K562 (cell line): Measurements from ENCODE around the gene TEX48. TPM values are rescaled to one million over a fixed set of nuclear protein-coding genes. Genes with fewer than 3 reads are reported as not detected.

Experiments
- ATAC-seq: fragments of 200-7000 bp; cut with Tn5 transposase; 3 replicates; pipeline ENCODE4 v1.9.1; 2020; ENCODE audit warnings: moderate library complexity
- BruUV-seq: library from RNA; stranded (reverse); fragments of 400-500 nt; replicated peaks from 2 replicates; lab custom pipeline; 2021; lab: Mats Ljungman, UMichigan
- CTCF ChIA-PET: fragments of 300-600 bp; formaldehyde crosslinking; extraction: SDS; loops from one replicate; lab custom pipeline; 2021; ENCODE audit warnings: low intra/inter-chr PET ratio; lab: Yijun Ruan, JAX
- POLR2A ChIA-PET: fragments of 300-600, 350-650 bp; sonication (Branson Sonifier 250); formaldehyde crosslinking; extraction: SDS; loops from one replicate; lab custom pipeline; 2021; ENCODE audit warnings: antibody characterized with exemption, inconsistent platforms; lab: Yijun Ruan, JAX
- DNase-seq, 4 experiments: peaks; one replicate each; pipeline versions ENCODE4 v3.0.0 to v3.0.0-alpha.2; 2011 to 2018; ENCODE audit warnings: low spot score in 3 of 4, mixed read lengths in 3 of 4; ENCODE audit errors: extremely low read depth in 1 of 4
- FAIRE-seq: peaks from 2 replicates; lab custom pipeline; 2011; peaks lifted over from hg19 to GRCh38; lab: Jason Lieb, UNC
- H2AFZ ChIP-seq: 2 replicates; pipeline ENCODE4 v1.6.0; 2011; ENCODE audit warnings: low read depth, low read length, control low read depth, inconsistent platforms
- H3K27ac ChIP-seq: fragments of 200-600 bp; 3 replicates; pipeline ENCODE4 v1.8.0; 2011; ENCODE audit warnings: low read depth, mild to moderate bottlenecking, control low read depth, inconsistent platforms, low read length, moderate library complexity, mixed read lengths; ENCODE audit errors: extremely low read depth
- H3K27me3 ChIP-seq, 2 experiments: fragments of 300-600 bp in 1 of 2; 2 replicates in 1 of 2; 3 replicates in 1 of 2; pipeline versions ENCODE4 v1.6.0 to v1.8.0; 2011; ENCODE audit warnings: inconsistent platforms in 2 of 2, low read length in 2 of 2, mild to moderate bottlenecking in 1 of 2, mixed read lengths in 1 of 2, moderate library complexity in 1 of 2; ENCODE audit not compliant: control insufficient read depth in 2 of 2, insufficient read depth in 2 of 2
- H3K36me3 ChIP-seq: fragments of 300-600 bp; 3 replicates; pipeline ENCODE4 v1.8.0; 2011; ENCODE audit warnings: mild to moderate bottlenecking, low read length, inconsistent platforms; ENCODE audit not compliant: control insufficient read depth, insufficient read depth
- H3K4me1 ChIP-seq, 2 experiments: fragments of 200-600 bp in 1 of 2; replicated peaks in 1 of 2; 2 replicates in 1 of 2; 3 replicates in 1 of 2; pipeline versions ENCODE4 v1.5.1 to v1.8.0; 2011; ENCODE audit warnings: inconsistent platforms in 2 of 2, low read length in 2 of 2, mild to moderate bottlenecking in 1 of 2, mixed read lengths in 1 of 2, moderate library complexity in 1 of 2; ENCODE audit not compliant: control insufficient read depth in 2 of 2, insufficient read depth in 2 of 2
- H3K4me2 ChIP-seq: 2 replicates; pipeline ENCODE4 v1.6.1; 2011; ENCODE audit warnings: low read length, control low read depth, inconsistent platforms, mixed read lengths; ENCODE audit not compliant: insufficient read depth
- H3K4me3 ChIP-seq: fragments of 200-600 bp; sonication (generic), shearing (Covaris generic); 2 replicates; pipeline ENCODE4 v1.5.1; 2016; ENCODE audit warnings: control low read depth, inconsistent platforms
- H3K79me2 ChIP-seq: fragments of 200-600 bp; 3 replicates; pipeline ENCODE4 v1.8.0; 2011; ENCODE audit warnings: low read length, inconsistent platforms; ENCODE audit not compliant: control insufficient read depth, insufficient read depth
- H3K9ac ChIP-seq, 2 experiments: 2 replicates each; pipeline versions ENCODE4 v1.6.0 to v1.6.1; 2011; ENCODE audit warnings: low read depth in 2 of 2, low read length in 2 of 2, control low read depth in 1 of 2, inconsistent platforms in 1 of 2, mild to moderate bottlenecking in 1 of 2, mixed read lengths in 1 of 2; ENCODE audit not compliant: insufficient read depth in 1 of 2
- H3K9me1 ChIP-seq: one replicate; pipeline ENCODE4 v1.6.0; 2011; ENCODE audit warnings: inconsistent platforms, mild to moderate bottlenecking, low read length, moderate library complexity; ENCODE audit not compliant: control insufficient read depth, insufficient read depth
- H3K9me3 ChIP-seq: replicated peaks from 2 replicates; pipeline ENCODE4 v1.5.1; 2011; ENCODE audit warnings: low read depth, low read length, inconsistent platforms; ENCODE audit not compliant: control insufficient read depth, insufficient read depth
- H4K20me1 ChIP-seq: replicated peaks from 2 replicates; pipeline ENCODE4 v1.6.1; 2011; ENCODE audit warnings: low read length, inconsistent platforms, mixed read lengths; ENCODE audit not compliant: control insufficient read depth, insufficient read depth
- CEBPG ChIP-seq, 3 experiments: fragments of 200-800 bp in 1 of 3; sonication (Bioruptor generic) in 1 of 3; sonication (generic) in 1 of 3; formaldehyde crosslinking in 1 of 3; IDR thresholded peaks in 2 of 3; conservative IDR thresholded peaks in 1 of 3; 2 replicates each; pipeline versions ENCODE4 v1.6.1 to v1.8.0; 2016 to 2022; ENCODE audit warnings: missing compliant biosample characterization in 2 of 3, missing genetic modification characterization in 2 of 3, mild to moderate bottlenecking in 1 of 3, missing genetic modification reagents in 1 of 3
- CSDE1 ChIP-seq, 2 experiments: fragments of 450-650 bp; IDR thresholded peaks; 2 replicates each; pipeline ENCODE4 v1.6.1; 2016; ENCODE audit warnings: mild to moderate bottlenecking in 1 of 2
- EHMT2 ChIP-seq: fragments of 450-650 bp; IDR thresholded peaks from 2 replicates; pipeline ENCODE4 v1.6.1; 2018; ENCODE audit warnings: antibody characterized with exemption
- ELF4 ChIP-seq: fragments of 450-650 bp; formaldehyde crosslinking; IDR thresholded peaks from 2 replicates; pipeline ENCODE4 v1.4.0; 2022; ENCODE audit warnings: missing genetic modification characterization
- FOXO4 ChIP-seq: fragments of 450-650 bp; formaldehyde crosslinking; IDR thresholded peaks from 2 replicates; pipeline ENCODE4 v1.4.0; 2020; ENCODE audit warnings: mild to moderate bottlenecking, moderate library complexity
- GATAD2B ChIP-seq: fragments of 450-650 bp; IDR thresholded peaks from 2 replicates; pipeline ENCODE4 v1.6.1; 2017; ENCODE audit warnings: mild to moderate bottlenecking, borderline replicate concordance
- OTX1 ChIP-seq: fragments of 450-650 bp; formaldehyde crosslinking; IDR thresholded peaks from 2 replicates; pipeline ENCODE4 v1.4.0; 2022; ENCODE audit warnings: mild to moderate bottlenecking
- TAF1 ChIP-seq: IDR thresholded peaks from 2 replicates; pipeline ENCODE4 v1.6.1; 2011; ENCODE audit warnings: mild to moderate bottlenecking, low read length, moderate library complexity; ENCODE audit not compliant: insufficient read depth, control insufficient read depth, severe bottlenecking; ENCODE audit errors: extremely low read depth
- TRIM24 ChIP-seq, 2 experiments: fragments of 450-650 bp; IDR thresholded peaks; 2 replicates each; pipeline ENCODE4 v1.6.1; 2016
- VEZF1 ChIP-seq: fragments of 200-800 bp; sonication (Bioruptor generic); IDR thresholded peaks from 2 replicates; pipeline ENCODE4 v1.6.1; 2017; ENCODE audit warnings: missing genetic modification characterization, missing compliant biosample characterization
- WGBS: fragments of 100-300 bp; shearing (Covaris generic); methylation state at CpG from one replicate; pipeline ENCODE4 v1.1.6; 2016; ENCODE audit warnings: low coverage, mixed read lengths; ENCODE audit not compliant: insufficient coverage; ENCODE audit errors: missing lambda C conversion rate; 5-methylcytosine and 5-hydroxymethylcytosine counted together
- in situ Hi-C: fragments of 300-500 bp; cut with MboI; formaldehyde crosslinking; loops from 4 replicates; pipeline ENCODE4 v1.15.0; 2018; ENCODE audit warnings: inconsistent platforms, mixed read lengths
- intact Hi-C: fragments of 100-400 bp; cut with micrococcal nuclease; formaldehyde crosslinking; loops from 2 replicates; pipeline ENCODE4 v1.14.2; 2022
- polyA plus RNA-seq, 8 experiments: library from polyadenylated mRNA; depleted of rRNA in 4 of 8; stranded (reverse) in 5 of 8; unstranded in 3 of 8; fragments of >200 nt; fragmentation: Nextera tagmentation in 2 of 8; fragmentation: Illumina TruSeq in 1 of 8; extraction: Ambion mirVana in 2 of 8; extraction: Trizol in 1 of 8; gene quantifications; 2 replicates each; pipeline versions ENCODE4 v1.2.1 to v1.2.3, GENCODE V29; 2011 to 2014; ENCODE audit warnings: inconsistent platforms in 1 of 8, missing spikeins in 1 of 8
- total RNA-seq, 7 experiments: library from RNA; depleted of rRNA in 6 of 7; stranded (reverse); fragments of >200 nt in 6 of 7; fragmentation: Illumina TruSeq in 2 of 7; extraction: Trizol in 2 of 7; gene quantifications; 2 replicates each; pipeline versions ENCODE4 v1.2.1 to v1.2.3, GENCODE V29; 2011 to 2021; ENCODE audit warnings: low replicate concordance in 1 of 7

Gene TEX48
- total and polyA plus RNA-seq, 9 of the 15 experiments (the other 6 are each of a cell fraction or from before 2014, with no cell fraction given): not detected

GRCh38 chr9:114689813-114690212, 7.8 kb upstream of the TEX48 start:
- no peaks in the 10 kb centered on the region for H3K9me1 ChIP-seq
- peaks cover 6 to 7% of the 10 kb centered on the region in 2 experiments for H3K27me3 ChIP-seq
- H3K9ac ChIP-seq: no peak overlapping the region
- no peaks in the 10 kb centered on the region for H3K36me3 ChIP-seq
- peak; percentile 23 for FAIRE-seq
- no peaks in the 10 kb centered on the region for H3K79me2 ChIP-seq
- no peak for DNase-seq
- 0% methylated on average over 4 of the region's 7 CpGs for WGBS
- H3K4me3 ChIP-seq: no peak overlapping the region
- no TSS peak for BruUV-seq
- POLR2A ChIA-PET: no interaction called here
- no peak overlapping the region for H2AFZ ChIP-seq
- H4K20me1 ChIP-seq: no peaks in the 10 kb centered on the region
- no peak overlapping the region for H3K4me2 ChIP-seq
- no peak overlapping the region for H3K27ac ChIP-seq
- no peaks in the 10 kb centered on the region for H3K9me3 ChIP-seq
- ATAC-seq: no peak
- TF ChIP-seq OTX1 (CRISPR knock-in tag) (no peak), ELF4 (0 out of 2 replicates have a peak, but pooled peaks have one; percentile 20), TAF1 (no peak), CSDE1 (IDR thresholded peaks at IDR 0.05) (no peak)
- TF ChIP-seq, all 486 proteins: peak for 1
- in situ Hi-C loops (no loop called here), intact Hi-C loops (loop anchor here (10.0 kb wide), 1 partner anchor 905 kb away; no protein-coding TSS in a partner anchor)
- no peaks in the 10 kb centered on the region for H3K4me1 ChIP-seq
- CTCF ChIA-PET: no interaction called here

GRCh38 chr9:114688909-114689610, 7.1 kb upstream of the TEX48 start:
- Histone ChIP-seq H3K9me1 (no peaks in the 10 kb centered on the region), H3K27ac (no peak overlapping the region), H3K9ac (no peak overlapping the region), H3K79me2 (no peaks in the 10 kb centered on the region), H4K20me1 (no peaks in the 10 kb centered on the region), H3K27me3 (peaks cover 6 to 7% of the 10 kb centered on the region in 2 experiments), H2AFZ (no peak overlapping the region), H3K4me1 (no peaks in the 10 kb centered on the region), H3K9me3 (no peaks in the 10 kb centered on the region), H3K4me3 (no peak overlapping the region), H3K4me2 (no peak overlapping the region), H3K36me3 (no peaks in the 10 kb centered on the region)
- 0% methylated on average over 3 of the region's 3 CpGs for WGBS
- no peak for FAIRE-seq
- in situ Hi-C loops: no loop called here
- no TSS peak for BruUV-seq
- ATAC-seq: no peak
- ChIA-PET POLR2A (interaction anchor here (0.8 kb wide), 1 partner anchor 101 kb away, joined by 3 read pairs; the partner anchor contains the start of gene ATP6V1G1), CTCF (no interaction called here)
- intact Hi-C loops: loop anchor here (10.0 kb wide), 1 partner anchor 906 kb away; no protein-coding TSS in a partner anchor
- DNase-seq: no peak
- TF ChIP-seq GATAD2B: no peak
- TF ChIP-seq EHMT2: no peak
- TF ChIP-seq FOXO4 (CRISPR knock-in tag): no peak
- TF ChIP-seq CEBPG (CRISPR knock-in tag; IDR thresholded peaks at IDR 0.05): no peak
- TF ChIP-seq CEBPG (tag; conservative IDR thresholded peaks at IDR 0.05 in 1 of 2, IDR thresholded peaks at IDR 0.05 in 1 of 2): peak in 1 of 2 experiments; percentile 83; a peak in 3 of 4 replicates
- TF ChIP-seq VEZF1 (CRISPR knock-in tag): no peak
- peak; percentile 47 to 56; a peak in 2 of 4 replicates for TF ChIP-seq TRIM24 (IDR thresholded peaks at IDR 0.05)
